GM19240 (cell line): ENCODE results near the gene NELFB.

Source experiments
- DNase-seq: peaks from one replicate; pipeline ENCODE4 v3.0.0; 2011; ENCODE audit warnings: low spot score; ENCODE audit not compliant: insufficient read length

Gene NELFB

DNA sequence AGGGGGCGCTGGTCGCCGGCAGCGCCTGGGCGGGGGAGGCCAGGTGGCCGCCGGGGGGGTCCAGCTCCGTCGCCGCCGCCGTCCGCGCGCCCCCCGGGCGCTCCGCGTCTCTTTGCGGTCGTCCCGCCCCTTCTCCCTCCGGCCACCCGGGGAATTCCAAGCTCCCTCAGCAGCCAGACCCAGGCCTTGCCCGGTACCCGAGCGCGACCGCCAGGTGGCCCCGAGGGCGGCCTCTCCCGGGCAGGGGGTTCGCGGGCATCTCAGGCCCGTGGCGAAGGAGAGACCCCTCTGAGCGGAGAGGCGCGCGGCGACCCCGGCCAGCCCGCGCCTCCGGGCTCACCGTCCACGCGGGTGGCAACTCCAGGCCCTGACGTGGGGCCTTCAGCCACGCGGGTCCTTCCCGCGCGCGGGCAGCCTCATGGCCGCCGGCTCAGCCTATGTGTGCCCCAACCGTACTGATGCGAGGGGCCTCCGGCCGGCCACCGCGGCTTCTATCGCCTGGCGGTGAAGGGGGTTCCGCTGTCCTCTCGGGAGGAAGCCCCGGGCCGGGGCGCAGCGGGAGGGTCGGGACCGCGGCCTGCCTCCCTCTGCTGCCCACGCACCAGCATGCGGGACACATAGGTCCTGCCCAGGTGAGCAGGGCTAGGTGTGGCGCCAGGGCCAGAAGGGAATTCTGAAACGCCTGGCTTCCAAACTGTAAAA, 47.5 kb downstream of the NELFB start:
- DNase-seq = peak; percentile 88

DNA sequence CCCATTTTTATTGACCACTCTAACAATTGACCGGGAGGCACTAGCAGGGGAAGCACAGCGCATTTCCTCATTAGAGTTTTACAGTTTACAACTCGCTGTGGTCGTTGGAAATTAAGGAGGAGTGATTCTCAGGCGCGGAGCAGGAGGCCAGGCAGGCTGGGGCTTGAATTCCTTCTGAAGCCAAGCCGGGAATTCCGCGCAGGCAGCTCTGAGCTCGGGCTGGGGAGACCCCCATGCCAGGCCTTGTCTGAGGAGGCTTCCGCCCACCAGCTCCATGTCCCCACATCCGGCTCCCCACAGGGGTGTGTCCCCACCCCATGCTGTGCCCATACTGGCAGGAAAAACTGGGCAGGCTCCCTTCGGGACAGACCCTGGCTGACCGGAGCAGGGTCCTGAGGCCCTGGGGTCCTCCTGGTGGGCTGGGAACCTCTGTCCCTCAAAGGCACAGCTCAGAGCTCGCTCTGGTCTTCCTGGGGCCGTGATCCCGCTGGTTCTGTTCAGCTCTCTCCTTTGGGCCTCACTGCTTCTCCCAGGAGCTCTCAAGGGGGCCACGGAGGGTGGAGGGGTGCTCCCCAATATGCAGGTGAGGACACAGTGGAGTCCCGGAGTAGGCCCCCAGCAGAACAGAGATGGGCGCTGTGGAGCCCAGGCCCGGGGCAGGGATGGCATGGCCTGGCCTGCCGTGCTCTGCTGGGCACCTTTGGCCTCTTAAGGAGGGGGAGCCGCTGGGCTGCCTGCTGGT, 48.2 kb downstream of the NELFB start:
- DNase-seq = no peak

DNA sequence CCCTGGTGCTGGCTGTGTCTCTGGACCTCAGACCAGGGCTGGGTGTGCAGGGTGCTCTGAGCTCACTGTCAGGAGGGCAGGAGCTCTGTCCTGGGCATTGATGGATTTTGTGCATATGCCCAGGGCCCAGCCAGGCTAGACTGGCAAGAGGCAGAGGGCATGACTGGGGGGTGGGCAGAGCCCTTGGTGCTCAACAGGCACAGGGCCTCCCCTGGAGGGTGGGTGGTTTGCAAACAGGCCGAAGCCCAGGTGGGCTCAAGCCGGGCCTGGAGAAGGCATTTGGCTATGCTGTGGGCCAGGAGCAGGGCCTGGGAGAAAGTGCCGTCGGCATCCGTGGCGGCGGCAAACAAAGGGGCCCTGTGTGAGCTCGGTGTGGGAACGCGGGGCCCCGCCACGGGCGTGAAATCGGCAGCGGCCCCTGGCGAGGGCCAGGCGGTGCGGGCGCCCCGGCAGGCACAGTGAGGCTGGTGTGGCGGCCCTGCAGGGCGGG, 48.8 kb downstream of the NELFB start:
- DNase-seq = no peak

DNA sequence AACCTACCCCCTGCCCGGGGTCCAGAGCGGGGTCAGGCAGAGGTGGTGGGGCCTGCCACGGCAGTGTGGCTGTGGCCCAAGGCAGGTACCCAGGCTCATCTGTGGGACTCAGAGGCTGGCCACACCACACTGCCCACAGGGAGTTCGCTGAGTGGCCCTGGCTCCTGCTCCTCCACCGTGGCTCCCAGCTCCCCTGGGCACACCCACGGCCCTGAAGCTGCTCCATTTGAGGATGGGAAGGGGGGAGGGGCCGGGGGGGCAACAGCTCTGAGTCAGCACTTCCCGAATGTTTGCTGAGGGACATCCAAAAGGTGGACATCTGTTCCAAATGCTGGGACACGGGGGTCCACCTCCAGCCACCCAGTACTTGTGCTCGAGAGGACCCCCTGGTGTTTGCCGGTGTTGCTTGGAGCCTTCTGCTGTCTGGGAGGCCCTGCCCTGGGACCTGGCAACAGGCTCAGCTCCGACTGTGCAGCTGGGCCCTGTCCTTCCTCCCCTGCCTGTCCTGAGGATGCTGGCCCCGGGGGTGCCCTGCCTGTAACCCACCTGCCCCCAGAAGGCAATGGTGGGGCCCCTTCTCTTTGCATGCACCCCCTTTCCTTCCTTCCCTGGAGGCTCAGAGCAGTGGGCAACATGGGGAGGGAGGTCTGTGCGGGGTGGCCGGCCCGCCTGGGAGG, 49.4 kb downstream of the NELFB start:
- DNase-seq = no peak

DNA sequence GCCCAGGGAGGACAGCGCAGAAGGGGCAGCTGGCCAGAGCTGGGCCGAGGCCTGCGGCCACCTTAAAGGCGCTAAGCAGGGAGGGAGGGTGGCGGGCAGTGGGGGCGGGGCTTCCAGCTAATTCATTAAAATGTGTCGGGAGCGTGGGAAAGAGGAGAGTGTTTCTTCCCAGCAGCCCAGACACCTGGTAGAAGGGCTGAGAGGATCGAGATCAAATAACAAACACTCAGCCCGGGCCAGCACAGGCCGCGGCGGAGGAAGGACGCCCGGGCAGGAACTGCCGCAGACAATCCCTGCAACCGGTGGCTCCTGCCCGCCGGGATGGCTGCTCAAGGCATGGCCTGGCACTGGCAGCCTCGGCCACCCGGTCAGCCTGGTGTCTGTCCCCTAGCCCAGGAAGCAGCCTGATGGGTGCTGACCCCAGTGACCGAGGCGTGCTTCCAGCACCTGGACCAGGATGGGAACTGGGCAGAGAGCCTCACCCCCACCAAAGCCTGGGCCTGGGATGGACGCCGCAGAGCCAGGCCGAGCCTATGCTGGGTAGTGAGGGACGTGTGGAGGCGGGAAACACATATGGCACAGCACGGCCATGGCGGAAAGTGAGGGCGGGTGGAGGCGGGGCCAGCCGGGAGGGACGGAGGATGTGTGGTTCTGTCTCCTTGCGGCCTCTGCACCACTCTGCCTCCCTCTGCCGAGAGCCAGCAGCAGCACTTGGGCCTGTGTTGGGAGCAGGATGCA, 50.1 kb downstream of the NELFB start:
- no peak for DNase-seq

DNA sequence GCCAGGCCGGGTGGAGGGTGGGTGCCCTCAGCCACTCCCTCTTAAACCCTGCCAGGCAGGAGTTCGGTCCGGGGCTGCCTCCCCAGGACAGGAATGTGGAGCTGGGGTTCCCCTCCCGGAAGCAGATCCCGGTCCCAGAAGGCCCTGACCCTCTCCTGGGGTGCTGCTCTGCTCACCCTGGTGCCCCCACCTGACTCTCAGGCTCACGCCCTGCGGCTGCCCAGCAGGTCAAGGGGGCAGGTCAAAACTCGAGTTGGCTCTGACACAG, 50.6 kb downstream of the NELFB start:
- no peak for DNase-seq

DNA sequence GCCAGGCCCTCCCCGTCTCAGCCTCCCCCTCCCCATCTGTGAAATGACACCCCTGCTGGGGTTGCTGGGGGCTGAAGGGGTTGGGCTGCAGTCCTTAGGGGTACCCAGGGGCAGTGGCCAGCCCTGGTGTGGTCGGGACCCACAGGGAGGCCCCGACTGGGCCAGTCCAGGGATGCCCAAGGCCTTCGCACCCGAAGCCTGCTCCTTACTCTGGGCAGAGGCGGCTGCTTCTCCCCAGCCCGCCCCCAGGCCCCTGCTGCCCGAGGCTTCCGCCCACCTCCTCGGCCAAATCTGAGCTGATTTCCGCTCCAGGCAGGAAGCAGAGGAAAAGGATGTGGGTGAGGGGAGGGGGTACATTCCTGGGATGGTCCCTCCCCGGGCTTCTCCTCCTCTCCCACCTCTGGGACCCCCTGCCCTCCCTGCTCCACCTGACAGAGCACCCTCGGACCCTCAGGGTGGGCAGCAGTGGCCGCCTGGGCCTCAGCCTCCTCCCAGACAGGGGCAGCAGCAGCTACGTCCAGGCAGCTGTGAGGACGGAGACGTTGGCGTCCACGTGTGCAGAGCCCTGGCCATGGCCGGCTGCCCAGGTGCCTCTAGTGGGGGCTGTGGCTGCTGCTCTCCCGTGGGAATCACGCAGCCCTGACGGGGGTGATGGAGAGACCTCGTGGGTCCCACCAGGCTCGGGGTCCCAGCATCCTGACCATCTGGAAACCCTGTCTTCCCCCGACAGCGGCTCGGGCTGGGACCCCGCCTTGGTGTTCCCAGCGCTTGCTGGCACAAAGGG, 51.1 kb downstream of the NELFB start:
- no peak for DNase-seq

DNA sequence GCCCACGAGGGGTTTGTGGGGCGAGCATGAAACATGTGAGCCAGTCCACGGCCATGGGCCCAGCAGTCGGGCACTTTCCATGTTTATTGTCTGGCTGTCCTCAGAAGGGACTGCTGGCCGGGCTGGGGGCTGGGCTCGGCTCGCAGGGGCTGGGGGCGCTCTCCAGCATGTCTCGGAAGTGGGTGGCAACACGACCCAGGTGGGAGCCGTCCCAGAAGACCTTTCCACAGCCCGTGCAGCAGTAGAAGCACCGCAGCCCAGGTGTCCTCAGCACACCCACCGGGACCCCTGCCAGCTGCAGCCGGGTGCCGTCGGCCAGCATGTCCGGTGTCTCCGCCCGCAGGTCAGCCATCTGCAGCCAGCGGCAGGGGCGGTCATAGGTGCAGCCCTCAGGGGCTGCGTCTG, 51.7 kb downstream of the NELFB start:
- no peak for DNase-seq

DNA sequence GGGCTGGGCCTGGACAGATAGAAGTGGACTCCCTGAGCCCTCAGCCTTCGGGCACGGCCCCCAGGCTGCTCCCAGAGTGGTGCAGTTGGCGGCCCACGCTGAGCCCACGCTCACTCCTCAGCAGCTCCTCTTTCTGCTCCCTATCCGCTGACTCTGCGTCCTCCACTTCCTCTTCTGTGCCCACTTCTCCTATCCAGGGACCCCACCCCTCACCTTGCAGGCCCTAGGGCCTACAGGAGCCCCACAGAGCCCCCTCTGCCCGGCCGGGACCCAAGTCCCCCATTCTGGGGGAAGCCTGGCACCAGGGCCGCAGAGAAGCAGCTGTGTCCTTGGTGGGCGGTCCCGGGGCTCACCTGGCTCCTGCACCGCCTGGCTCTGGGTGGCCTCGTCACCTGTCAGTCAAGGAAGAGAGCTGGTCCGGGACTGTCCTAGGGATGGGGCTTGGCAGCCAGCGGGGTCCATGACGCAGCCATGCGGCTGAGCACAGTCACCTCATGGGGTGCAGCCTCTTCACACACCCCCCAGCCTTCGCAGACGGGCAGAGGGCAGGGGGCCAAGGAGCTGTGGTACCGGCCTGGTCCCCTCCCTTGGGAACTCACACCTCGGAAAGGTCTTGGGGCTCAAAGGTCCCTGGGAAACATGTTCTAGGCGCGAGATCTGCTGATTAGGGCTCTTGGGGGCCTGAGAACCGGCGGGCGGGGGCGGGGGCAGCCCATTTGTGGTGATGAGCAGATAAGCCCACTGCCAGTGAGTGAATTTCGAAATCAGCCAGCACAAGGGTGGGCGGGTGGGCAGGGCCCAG, 52.3 kb downstream of the NELFB start:
- no peak for DNase-seq

DNA sequence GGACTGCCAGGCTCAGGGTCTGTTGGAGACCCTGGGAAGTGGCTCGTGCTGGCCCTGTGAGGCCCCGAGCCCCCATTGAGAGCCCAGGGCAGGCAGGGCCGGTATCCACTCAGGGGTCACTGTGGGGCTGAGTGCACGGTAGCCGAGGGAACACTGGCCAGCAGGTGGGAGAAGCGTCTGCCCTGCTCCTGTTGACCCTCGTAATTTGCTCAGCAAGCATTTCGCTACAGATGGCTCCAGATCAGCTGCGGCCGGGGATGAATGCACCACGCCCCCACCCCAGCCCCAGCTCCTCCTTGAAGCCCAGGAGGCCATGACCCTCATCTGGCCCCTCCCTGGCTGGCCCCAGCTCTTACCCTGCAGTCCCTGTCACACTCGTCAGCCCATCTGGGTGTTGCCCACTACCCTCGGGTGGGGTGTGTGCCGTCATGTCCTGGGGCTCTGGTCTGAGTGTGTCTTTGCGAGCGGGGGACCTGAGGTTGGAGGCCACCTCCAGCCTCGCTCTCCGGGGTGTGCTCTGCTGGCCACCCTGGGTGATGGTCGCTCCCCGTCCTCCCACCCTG, 53.0 kb downstream of the NELFB start:
- DNase-seq = no peak

DNA sequence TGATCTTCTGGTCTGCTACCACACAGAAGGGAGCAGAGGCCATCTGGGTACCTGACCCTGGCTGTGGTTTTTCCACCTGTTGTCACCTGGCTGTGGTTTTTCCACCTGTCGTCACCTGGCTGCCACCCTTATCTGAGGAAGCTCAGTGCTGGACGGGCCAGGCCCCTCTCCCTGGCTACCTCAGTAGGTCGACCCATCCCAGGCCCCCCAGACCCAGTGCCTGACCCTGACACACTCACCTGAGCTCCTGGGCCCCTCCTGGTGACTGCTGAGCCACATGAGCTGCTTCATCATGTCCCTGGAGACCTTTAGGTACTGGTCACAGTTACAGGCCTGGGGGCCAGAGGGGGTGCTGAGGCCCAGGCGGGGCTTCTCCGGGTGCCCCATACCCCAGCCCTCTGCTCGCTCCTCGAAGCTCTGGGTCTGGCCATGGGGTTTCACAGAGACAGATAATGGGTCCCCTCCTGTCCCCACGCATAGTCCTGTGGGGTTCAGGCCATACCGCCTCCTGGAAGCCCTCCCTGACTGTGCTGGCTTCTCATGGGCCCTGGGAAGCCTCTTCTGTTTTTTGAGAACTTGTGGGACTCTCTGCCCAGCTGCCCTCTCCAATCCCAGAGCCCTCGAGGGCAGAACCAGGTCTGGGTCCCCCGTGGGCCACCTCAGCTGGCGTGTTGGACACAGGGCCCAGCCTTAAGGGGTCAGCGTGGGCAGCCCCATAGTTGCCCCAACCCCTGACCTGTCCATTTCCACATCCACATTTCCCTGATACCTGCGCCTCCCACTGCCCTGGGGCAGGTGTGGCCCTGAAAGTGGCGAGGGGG, 54.5 kb downstream of the NELFB start:
- DNase-seq = no peak

DNA sequence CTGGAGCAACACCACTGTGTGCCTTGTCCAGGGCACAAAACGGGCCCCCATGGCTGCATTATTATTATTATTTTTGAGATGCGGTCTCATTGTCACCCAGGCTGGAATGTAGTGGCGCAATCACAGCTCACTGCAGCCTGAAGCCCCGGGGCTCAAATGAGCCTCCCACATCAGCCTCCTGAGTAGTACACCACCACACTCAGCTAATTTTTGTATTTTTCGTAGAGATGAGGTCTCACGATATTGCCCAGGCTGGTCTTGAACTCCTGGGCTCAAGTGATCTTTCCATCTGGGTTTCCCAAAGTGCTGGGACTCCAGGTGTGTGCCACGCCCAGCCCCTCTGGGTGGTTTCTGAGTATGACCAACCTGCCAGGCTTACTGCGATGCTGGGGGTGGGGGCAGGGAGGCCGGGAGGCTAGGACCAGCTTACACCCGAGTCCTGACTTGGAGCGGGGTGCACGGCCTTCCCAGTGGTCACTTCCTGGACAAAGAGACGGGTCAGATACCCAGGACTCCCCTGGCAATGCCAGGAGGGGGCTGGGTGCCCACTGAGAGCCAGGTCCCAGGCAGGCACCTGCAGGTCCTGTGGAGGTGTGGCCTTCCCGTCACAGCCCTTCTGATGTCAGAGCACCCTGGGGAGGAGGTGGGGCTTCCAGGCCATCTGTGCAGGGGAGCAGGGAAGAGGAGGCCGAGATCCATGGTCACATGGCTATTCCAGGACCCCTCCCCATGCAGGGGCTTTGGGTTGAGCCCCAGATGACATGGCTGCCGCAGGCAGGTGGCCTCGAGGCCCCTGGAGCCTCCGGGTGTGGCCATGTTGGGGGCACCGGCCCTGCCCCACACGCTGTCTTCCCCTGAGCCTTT, 55.3 kb downstream of the NELFB start:
- no peak for DNase-seq

DNA sequence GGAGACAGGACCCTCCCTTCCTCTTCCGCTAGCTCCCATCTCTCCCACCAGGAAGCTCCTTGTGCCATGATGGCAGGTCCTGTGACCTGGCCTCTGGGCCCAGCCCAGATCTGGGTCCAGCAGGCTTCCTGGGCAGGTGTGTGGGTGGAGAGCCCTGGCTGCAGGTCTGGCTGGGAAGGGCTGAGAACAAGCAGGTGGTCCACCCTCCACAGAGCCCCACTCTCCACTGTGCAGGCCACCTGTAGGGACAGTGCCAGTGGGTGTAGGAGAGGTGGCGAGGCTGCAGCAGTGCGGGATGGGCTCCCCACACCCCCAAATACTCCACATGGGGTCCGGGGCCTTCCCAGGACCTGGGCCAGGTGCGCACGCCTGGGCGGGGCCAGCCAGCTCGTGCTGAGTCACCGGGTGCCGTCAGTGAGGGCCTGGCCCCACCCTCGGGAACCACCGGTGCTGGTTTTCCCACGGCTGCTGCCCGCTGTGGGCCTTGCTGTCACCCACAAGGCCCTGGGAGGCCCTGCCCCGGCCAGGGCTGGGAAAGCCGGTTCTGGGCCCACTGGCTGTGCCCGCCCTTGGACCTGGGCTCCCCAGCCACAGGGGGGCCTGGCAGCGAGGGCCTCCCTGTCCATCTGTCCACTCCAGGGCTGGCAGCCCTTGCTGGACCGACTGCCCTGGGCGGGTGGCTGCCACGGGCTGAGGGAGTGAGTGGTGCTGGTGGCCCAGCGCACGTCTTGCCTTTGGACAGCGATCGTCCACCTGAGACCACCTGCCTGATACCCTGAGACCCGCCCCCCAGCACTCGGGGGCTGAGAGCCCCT, 56.3 kb downstream of the NELFB start:
- no peak for DNase-seq

DNA sequence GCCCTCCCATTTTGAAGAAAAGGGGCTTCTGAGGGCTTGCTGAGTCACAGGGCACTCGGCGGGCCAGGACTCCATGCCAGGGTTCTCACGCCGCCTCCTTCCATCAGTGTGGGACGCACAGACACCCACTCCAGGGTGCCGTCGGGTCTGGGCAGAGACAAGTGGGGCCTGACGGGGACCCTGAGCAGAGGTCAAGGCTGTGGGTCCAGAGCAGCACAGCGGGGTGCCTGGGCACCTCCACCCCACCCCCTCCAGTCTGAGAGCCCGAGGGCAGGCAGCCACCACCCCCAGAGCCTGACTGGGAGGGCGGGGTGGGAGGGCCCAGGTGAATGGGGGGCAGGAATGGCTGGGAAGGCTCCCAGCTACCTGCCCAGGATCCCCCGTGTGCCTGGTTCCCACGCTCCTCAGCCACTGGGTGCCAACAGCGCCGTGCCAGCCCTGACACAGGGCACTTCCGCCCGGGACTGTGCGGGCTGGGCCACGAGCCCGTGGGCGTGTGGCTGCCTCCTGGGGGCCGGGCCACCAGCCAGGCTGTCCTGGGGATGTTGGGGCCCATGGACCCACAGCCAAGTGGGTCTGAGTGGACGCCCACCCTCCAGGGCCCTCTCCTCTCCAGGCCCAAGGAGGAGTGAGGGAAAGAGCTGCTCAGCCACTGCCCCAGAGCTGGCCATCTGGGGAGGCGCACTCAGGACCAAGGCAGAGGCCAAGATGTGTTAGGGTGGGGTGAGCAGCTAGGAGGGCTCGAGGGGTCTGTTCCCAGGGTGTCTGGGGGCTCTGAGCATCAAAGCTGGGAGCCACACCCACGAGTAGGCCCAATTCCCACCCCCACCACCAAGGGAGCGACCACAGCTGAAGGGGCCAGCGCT, 57.1 kb downstream of the NELFB start:
- DNase-seq = no peak

DNA sequence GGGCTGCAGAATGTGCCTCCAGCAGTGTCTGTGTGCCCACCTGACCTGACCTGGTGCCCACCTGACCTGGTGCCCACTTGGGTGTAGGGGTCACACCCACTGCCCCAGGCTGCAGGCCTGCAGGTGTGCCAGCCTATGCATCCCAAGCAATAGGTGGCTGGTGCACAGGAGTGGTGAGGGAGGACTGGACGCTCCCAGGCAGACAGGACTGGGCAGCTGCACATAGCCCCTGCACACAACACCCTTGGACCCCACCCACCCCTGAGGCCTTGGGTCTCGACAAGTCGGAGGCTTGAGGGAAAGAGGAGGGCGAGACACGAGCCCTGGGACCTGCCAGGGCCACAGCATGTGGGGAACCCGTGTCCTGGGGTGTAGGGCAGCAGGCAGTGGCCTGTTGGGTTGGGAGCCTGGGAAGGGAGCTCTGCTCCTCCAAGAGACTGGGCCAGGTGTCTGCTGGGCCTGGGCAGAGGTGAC, 57.8 kb downstream of the NELFB start:
- DNase-seq = no peak

DNA sequence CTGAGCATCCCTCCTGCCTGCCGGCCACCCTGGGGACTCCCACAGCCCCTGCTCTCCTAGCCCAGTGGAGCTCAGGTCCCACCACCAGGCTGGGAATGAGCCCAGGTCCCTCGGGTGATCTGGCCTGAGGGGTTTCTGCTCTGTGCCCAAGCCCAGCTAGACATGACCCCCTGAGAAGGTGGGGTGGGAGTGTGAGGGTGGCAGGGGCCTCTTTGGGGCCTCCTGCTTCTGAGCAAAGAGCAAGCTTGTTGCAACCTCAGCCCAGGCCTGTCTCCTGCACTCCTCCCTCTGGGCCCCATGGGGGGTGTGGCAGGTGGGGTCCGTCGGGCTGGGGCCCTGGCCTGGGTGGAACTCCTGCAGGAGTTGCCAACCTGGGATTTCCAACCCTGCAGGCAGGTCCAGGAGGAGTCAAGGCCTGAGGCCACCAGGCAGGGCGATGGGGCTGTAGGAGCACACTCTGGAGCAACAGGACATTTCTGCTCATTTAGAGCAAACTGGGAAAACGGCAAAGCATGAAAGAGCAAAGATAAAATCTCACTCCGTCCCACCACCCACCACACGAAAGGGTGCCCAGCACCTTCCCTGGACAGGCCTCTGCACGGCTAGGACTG, 58.3 kb downstream of the NELFB start:
- DNase-seq = no peak
